Left ventricle myocardium inferior (tissue), 1 donor: ENCODE measurements around the gene GNG2. TPM values are rescaled to one million over a fixed set of nuclear protein-coding genes. Genes with fewer than 3 reads are reported as not detected.

Experiments used
- DNase-seq: peaks from one replicate; pipeline ENCODE4 v3.0.0-alpha.2; 2020
- H3K27ac ChIP-seq: fragments of 200-600 bp; replicated peaks from 2 replicates; pipeline ENCODE4 v1.8.0; 2021
- H3K27me3 ChIP-seq: fragments of 200-600 bp; 2 replicates; pipeline ENCODE4 v1.8.0; 2021; ENCODE audit warnings: low read depth
- H3K36me3 ChIP-seq: fragments of 200-600 bp; 2 replicates; pipeline ENCODE4 v1.8.0; 2021
- H3K4me1 ChIP-seq: fragments of 200-600 bp; 2 replicates; pipeline ENCODE4 v1.8.0; 2021
- H3K4me3 ChIP-seq: fragments of 200-600 bp; 2 replicates; pipeline ENCODE4 v1.8.0; 2021; ENCODE audit warnings: mild to moderate bottlenecking, moderate library complexity
- H3K9me3 ChIP-seq: fragments of 200-600 bp; replicated peaks from 2 replicates; pipeline ENCODE4 v1.8.0; 2021
- CTCF ChIP-seq: fragments of 200-600 bp; IDR thresholded peaks from 2 replicates; pipeline ENCODE4 v1.8.0; 2021; ENCODE audit warnings: antibody characterized with exemption, mild to moderate bottlenecking, borderline replicate concordance
- intact Hi-C: fragments of 100-400 bp; cut with micrococcal nuclease; formaldehyde crosslinking; loops from one replicate; pipeline ENCODE4 v1.11.0; 2022
- total RNA-seq: library from RNA; stranded (reverse); fragmentation: NEBNext Ultra II Directional; extraction: Animal tissue kit (Norgen Biotek cat#: 25700); gene quantifications from one replicate; pipeline ENCODE4 v1.2.1, GENCODE V29; 2021
- donor health status: DM: no; HTN: yes; CAD: no; lungs with severe emphysema.

Gene GNG2
- total RNA-seq, 1 donor from 2014 or later: 6.7 TPM

GRCh38 chr14:51962711-51963110, 102.3 kb downstream of the GNG2 start:
- Histone ChIP-seq H3K4me3 (peak overlapping the region; percentile 34), H3K4me1 (peaks cover 19% of the 10 kb centered on the region), H3K9me3 (peaks cover 27% of the 10 kb centered on the region), H3K27me3 (no peaks in the 10 kb centered on the region), H3K27ac (peak overlapping the region; percentile 14), H3K36me3 (peaks cover 5% of the 10 kb centered on the region)
- intact Hi-C loops: no loop called here
- no peak for TF ChIP-seq CTCF
- no peak for DNase-seq

- Histone ChIP-seq H3K4me1 (peaks cover 19% of the 10 kb centered on the region), H3K36me3 (peaks cover 5% of the 10 kb centered on the region), H3K27me3 (no peaks in the 10 kb centered on the region), H3K4me3 (peak overlapping the region; percentile 34), H3K27ac (peak overlapping the region; percentile 14), H3K9me3 (peaks cover 21% of the 10 kb centered on the region)
- DNase-seq: no peak
- TF ChIP-seq CTCF: no peak
- intact Hi-C loops: no loop called here
Measured at GRCh38 chr14:51963286-51963685, 102.9 kb downstream of the GNG2 start.

DNA sequence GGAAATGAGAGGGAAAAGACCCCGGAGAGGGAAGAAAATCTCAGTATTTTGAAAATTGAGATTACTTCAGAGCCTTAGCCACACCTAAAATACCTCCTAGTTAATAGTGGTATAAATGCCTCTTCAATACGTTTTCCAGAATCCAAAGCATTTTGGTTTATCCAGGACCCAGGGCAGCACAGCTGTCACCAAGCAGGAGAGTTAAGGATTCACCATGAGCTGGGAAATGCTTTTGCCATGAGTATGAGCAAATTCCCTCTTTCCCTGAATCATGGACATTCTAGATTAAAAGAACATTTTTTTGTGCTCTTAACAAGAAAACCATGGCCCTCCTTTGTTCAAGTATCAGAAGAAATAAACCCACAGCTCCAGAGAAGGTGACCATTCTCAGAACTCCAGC, 107.1 kb downstream of the GNG2 start:
- Histone ChIP-seq H3K27me3 (no peaks in the 10 kb centered on the region), H3K4me3 (no peak overlapping the region), H3K36me3 (no peaks in the 10 kb centered on the region), H3K4me1 (peaks cover 14% of the 10 kb centered on the region), H3K27ac (no peak overlapping the region), H3K9me3 (no peaks in the 10 kb centered on the region)
- TF ChIP-seq CTCF: no peak
- intact Hi-C loops: no loop called here
- DNase-seq: no peak

DNA sequence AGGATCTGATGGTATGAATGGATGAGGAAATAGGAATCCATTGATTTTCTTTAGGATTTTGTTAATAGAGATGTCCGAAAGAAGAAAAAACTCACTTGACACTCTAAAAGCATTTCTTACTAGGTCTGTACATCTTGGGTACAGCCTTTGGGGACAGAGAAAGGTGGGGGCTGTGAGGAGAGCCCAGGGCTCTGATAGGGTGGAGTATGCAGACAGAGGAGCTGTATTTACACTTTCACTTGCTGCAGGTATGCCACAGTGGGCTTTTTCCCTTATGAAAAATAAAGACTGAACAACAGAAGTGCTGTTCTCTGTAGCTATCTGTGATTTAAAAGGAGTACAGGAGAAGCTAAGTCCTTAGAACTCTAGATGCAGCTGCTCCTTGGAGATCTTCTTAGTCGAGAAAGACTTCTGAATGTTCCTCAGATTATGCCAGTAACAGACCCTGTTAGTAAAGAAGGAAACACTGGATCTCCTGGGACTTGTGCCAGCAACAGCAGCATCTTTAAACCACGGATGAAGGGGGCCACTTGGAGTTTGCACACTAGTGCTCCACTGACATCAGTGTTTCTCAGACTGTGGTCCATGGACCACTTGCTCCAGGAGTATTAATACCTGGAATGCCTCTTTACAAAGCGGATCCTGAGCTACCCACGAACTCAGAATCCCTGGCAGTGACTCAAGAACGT, 109.6 kb downstream of the GNG2 start:
- Histone ChIP-seq H3K27me3 (no peaks in the 10 kb centered on the region), H3K36me3 (no peaks in the 10 kb centered on the region), H3K4me3 (no peak overlapping the region), H3K27ac (no peak overlapping the region), H3K4me1 (no peaks in the 10 kb centered on the region), H3K9me3 (no peaks in the 10 kb centered on the region)
- DNase-seq: no peak
- no peak for TF ChIP-seq CTCF
- intact Hi-C loops: loop anchor here (10.0 kb wide), 1 partner anchor 185 kb away; no protein-coding TSS in a partner anchor

- intact Hi-C loops: loop anchor here (10.0 kb wide), 1 partner anchor 188 kb away; no protein-coding TSS in a partner anchor
- TF ChIP-seq CTCF: no peak
- no peak overlapping the region for H3K4me3 ChIP-seq
- no peaks in the 10 kb centered on the region for H3K36me3 ChIP-seq
- H3K27ac ChIP-seq: no peak overlapping the region
- H3K4me1 ChIP-seq: no peaks in the 10 kb centered on the region
- no peaks in the 10 kb centered on the region for H3K9me3 ChIP-seq
- DNase-seq: no peak
- no peaks in the 10 kb centered on the region for H3K27me3 ChIP-seq
Measured at GRCh38 chr14:51972566-51972965, 112.2 kb downstream of the GNG2 start.
